Measurements from ENCODE around the gene PGGT1B.

PGGT1B gene

DNA sequence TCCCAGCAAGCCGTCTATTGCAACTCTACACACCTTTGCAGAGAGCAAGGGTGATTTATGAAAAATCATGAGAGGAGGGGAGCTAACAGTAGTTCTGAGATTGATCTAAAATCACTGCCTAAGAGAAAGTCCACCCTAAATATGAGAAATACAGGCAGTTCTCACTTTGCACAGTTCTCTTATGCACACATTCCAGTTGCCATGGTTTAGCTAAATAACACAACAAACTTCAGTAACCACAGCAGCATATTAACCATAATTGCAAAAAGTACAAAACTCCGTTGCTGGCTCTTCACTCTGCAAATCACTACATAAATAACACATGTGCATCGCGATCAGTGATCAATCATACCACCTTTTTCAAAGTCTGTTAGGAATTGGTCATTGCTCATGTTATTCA, 31.1 kb downstream of the PGGT1B start:
- no peak for TF ChIP-seq NFRKB (IDR thresholded peaks at IDR 0.05)
- TF ChIP-seq ARNT (IDR thresholded peaks at IDR 0.05): no peak
- DNase-seq (ENCODE audit: extremely low spot score): no peak
- ChIA-PET CTCF (no interaction called here), POLR2A (no interaction called here)

GRCh38 chr5:115229606-115230005, 33.1 kb downstream of the PGGT1B start:
- TF ChIP-seq SP1 (IDR thresholded peaks at IDR 0.05): no peak
- TF ChIP-seq CTBP1 (IDR thresholded peaks at IDR 0.05; ENCODE audit: borderline replicate concordance): no peak
- TF ChIP-seq HDGF (IDR thresholded peaks at IDR 0.05; ENCODE audit: borderline replicate concordance): no peak
- no peak for DNase-seq (ENCODE audit: extremely low spot score)

DNA sequence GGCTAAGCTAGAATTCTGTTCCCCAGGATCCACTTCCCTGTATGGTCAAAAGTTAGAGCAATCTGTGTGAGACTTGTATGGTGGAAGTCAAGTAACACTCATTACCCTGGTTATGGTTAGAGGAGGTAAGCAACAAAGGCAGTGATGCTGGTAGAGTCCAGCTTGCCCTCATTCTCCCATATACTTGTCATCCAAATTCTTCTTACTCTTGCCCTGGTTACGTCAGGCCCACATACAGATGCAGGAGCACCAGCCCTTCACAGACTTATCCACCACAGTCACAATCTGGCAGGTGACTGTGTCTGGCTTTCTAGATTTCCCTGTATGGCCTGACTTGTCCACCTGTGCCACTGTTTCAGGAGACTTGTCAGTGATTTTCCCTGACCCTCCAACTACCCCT, 35.4 kb downstream of the PGGT1B start:
- TF ChIP-seq CTBP1 (IDR thresholded peaks at IDR 0.05; ENCODE audit: borderline replicate concordance): no peak
- TF ChIP-seq, protein P1, sequence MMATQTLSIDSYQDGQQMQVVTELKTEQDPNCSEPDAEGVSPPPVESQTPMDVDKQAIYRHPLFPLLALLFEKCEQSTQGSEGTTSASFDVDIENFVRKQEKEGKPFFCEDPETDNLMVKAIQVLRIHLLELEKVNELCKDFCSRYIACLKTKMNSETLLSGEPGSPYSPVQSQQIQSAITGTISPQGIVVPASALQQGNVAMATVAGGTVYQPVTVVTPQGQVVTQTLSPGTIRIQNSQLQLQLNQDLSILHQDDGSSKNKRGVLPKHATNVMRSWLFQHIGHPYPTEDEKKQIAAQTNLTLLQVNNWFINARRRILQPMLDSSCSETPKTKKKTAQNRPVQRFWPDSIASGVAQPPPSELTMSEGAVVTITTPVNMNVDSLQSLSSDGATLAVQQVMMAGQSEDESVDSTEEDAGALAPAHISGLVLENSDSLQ (IDR thresholded peaks at IDR 0.05): no peak
- no peak for TF ChIP-seq LEF1 (IDR thresholded peaks at IDR 0.05; ENCODE audit: borderline replicate concordance)
- TF ChIP-seq ARNT (IDR thresholded peaks at IDR 0.05): no peak
- TF ChIP-seq ELF4 (IDR thresholded peaks at IDR 0.05): no peak
- no peak for TF ChIP-seq FOXM1 (IDR thresholded peaks at IDR 0.05; ENCODE audit: borderline replicate concordance)
- no peak for TF ChIP-seq ZNF384 (IDR thresholded peaks at IDR 0.05)
- TF ChIP-seq L3MBTL2 (conservative IDR thresholded peaks at IDR 0.05): no peak
- TF ChIP-seq HDGF (IDR thresholded peaks at IDR 0.05; ENCODE audit: borderline replicate concordance): no peak
- TF ChIP-seq SUZ12 (IDR thresholded peaks at IDR 0.05): no peak
- TF ChIP-seq SP1 (IDR thresholded peaks at IDR 0.05): no peak
- ChIA-PET POLR2A (no interaction called here), CTCF (no interaction called here)
- DNase-seq (ENCODE audit: extremely low spot score): no peak

More at GRCh38 chr5:115229606-115230005, 33.1 kb downstream of the PGGT1B start:
- ChIA-PET CTCF (no interaction called here), POLR2A (no interaction called here)

DNA sequence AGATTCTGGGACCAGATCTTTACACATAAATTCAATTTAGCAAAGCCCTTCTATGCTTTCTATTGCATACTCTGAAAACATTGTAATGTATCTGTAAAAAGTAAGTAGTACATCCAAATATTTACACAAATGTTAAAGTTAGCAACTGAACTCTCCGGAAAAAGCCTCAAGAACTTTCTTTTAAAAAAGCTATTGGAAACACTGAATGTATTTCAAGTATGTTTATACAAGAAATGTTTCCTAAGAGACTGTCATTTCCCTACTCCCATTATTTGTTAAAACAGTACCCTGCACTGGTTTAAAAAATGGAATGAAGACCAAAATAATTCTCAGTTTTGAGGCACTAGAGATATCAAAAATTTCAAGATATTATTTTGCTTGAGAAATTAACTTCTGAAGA, 48.1 kb downstream of the PGGT1B start:
- no peak for DNase-seq (ENCODE audit: extremely low spot score)
- CTCF ChIA-PET: no interaction called here
- POLR2A ChIA-PET: no interaction called here
- no peak for TF ChIP-seq L3MBTL2 (conservative IDR thresholded peaks at IDR 0.05)
- TF ChIP-seq SUZ12 (IDR thresholded peaks at IDR 0.05): no peak
- no peak for TF ChIP-seq SP1 (IDR thresholded peaks at IDR 0.05)
- no peak for TF ChIP-seq ELF4 (IDR thresholded peaks at IDR 0.05)

DNA sequence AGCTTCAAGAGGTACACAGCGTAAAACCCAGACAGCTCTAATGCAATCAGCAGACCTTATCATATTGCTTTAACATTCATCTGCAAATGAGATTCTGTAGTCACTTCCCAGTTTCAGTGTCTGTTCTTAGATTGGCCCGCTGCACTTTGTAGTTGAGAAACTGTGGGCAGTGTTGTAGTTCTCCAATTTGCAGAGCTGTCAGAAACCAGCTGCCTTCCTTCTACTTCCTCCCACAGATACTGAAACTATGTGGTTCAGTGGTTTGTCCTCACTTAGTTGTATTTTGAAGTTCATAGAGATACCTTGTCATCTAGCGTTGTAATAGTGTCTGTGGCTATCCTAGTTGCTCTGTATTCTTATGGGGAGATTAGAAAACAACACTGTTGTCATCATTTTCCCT, 53.4 kb downstream of the PGGT1B start:
- no peak for TF ChIP-seq SUZ12 (IDR thresholded peaks at IDR 0.05)
- TF ChIP-seq ZNF384 (IDR thresholded peaks at IDR 0.05): no peak
- no peak for TF ChIP-seq FOXK2 (IDR thresholded peaks at IDR 0.05)
- no peak for TF ChIP-seq L3MBTL2 (conservative IDR thresholded peaks at IDR 0.05)
- no peak for TF ChIP-seq FOXM1 (IDR thresholded peaks at IDR 0.05; ENCODE audit: borderline replicate concordance)
- TF ChIP-seq CTBP1 (IDR thresholded peaks at IDR 0.05; ENCODE audit: borderline replicate concordance): no peak
- no peak for TF ChIP-seq NFRKB (IDR thresholded peaks at IDR 0.05)
- TF ChIP-seq BHLHE40 (IDR thresholded peaks at IDR 0.05; ENCODE audit: borderline replicate concordance): no peak
- TF ChIP-seq HDGF (IDR thresholded peaks at IDR 0.05; ENCODE audit: borderline replicate concordance): no peak
- TF ChIP-seq, protein P1 (IDR thresholded peaks at IDR 0.05): no peak
- no peak for TF ChIP-seq ELF4 (IDR thresholded peaks at IDR 0.05)
- TF ChIP-seq SP1 (IDR thresholded peaks at IDR 0.05): no peak
- no peak for TF ChIP-seq FOXA1 (IDR thresholded peaks at IDR 0.05)
- no peak for TF ChIP-seq ARNT (IDR thresholded peaks at IDR 0.05)
- TF ChIP-seq TARDBP (IDR thresholded peaks at IDR 0.05): no peak
- no peak for TF ChIP-seq LEF1 (IDR thresholded peaks at IDR 0.05; ENCODE audit: borderline replicate concordance)
- CTCF ChIA-PET: no interaction called here
- POLR2A ChIA-PET: no interaction called here
- no peak for DNase-seq (ENCODE audit: extremely low spot score)

GRCh38 chr5:115202952-115203351, 59.7 kb downstream of the PGGT1B start:
- CTCF ChIA-PET: no interaction called here
- POLR2A ChIA-PET: no interaction called here
- DNase-seq (ENCODE audit: extremely low spot score): no peak
- TF ChIP-seq FOXK2 (IDR thresholded peaks at IDR 0.05) (no peak), CTBP1 (IDR thresholded peaks at IDR 0.05; ENCODE audit: borderline replicate concordance) (no peak), ZNF384 (IDR thresholded peaks at IDR 0.05) (no peak), ARNT (IDR thresholded peaks at IDR 0.05) (no peak), ELF4 (IDR thresholded peaks at IDR 0.05) (no peak), FOXM1 (IDR thresholded peaks at IDR 0.05; ENCODE audit: borderline replicate concordance) (no peak), FOXA1 (IDR thresholded peaks at IDR 0.05) (no peak), L3MBTL2 (conservative IDR thresholded peaks at IDR 0.05) (no peak), TARDBP (IDR thresholded peaks at IDR 0.05) (no peak), SP1 (IDR thresholded peaks at IDR 0.05) (no peak), LEF1 (IDR thresholded peaks at IDR 0.05; ENCODE audit: borderline replicate concordance) (no peak), SUZ12 (IDR thresholded peaks at IDR 0.05) (no peak), NFRKB (IDR thresholded peaks at IDR 0.05) (no peak), BHLHE40 (IDR thresholded peaks at IDR 0.05; ENCODE audit: borderline replicate concordance) (no peak), HDGF (IDR thresholded peaks at IDR 0.05; ENCODE audit: borderline replicate concordance) (no peak)
- TF ChIP-seq, protein P1 (IDR thresholded peaks at IDR 0.05): no peak

DNA sequence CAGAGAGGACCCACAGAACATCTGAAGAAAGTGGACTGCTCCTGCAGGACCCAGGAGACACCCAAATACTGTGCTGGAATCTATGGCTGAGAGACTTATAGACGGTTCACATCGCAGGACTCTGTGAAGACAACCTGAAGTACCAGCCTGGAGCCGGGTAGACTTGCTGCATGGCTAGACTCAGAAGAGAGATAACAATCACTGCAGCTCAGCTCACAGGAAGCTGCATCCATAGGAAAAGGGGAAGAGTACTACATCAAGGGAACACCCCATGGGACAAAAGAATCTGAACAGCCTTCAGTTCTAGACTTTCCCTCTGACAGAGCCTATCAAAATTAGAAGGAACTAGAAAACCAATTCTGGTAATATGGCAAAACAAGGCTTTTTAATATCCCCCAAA, 66.5 kb downstream of the PGGT1B start:
- POLR2A ChIA-PET: no interaction called here
- TF ChIP-seq LEF1 (IDR thresholded peaks at IDR 0.05; ENCODE audit: borderline replicate concordance) (no peak), ELF4 (IDR thresholded peaks at IDR 0.05) (no peak), L3MBTL2 (conservative IDR thresholded peaks at IDR 0.05) (no peak), FOXA1 (IDR thresholded peaks at IDR 0.05) (no peak), TARDBP (IDR thresholded peaks at IDR 0.05) (no peak), FOXM1 (IDR thresholded peaks at IDR 0.05; ENCODE audit: borderline replicate concordance) (no peak), BHLHE40 (IDR thresholded peaks at IDR 0.05; ENCODE audit: borderline replicate concordance) (no peak), CTBP1 (IDR thresholded peaks at IDR 0.05; ENCODE audit: borderline replicate concordance) (no peak), ARNT (IDR thresholded peaks at IDR 0.05) (no peak), SP1 (IDR thresholded peaks at IDR 0.05) (no peak), FOXK2 (IDR thresholded peaks at IDR 0.05) (no peak), NFRKB (IDR thresholded peaks at IDR 0.05) (no peak), SUZ12 (IDR thresholded peaks at IDR 0.05) (no peak), ZNF384 (IDR thresholded peaks at IDR 0.05) (no peak), HDGF (IDR thresholded peaks at IDR 0.05; ENCODE audit: borderline replicate concordance) (no peak)
- TF ChIP-seq, protein P1 (IDR thresholded peaks at IDR 0.05): no peak
- CTCF ChIA-PET: no interaction called here
- DNase-seq (ENCODE audit: extremely low spot score): no peak

Data from HEK293T (cell line).